Heart right ventricle (tissue), 16 donors: ENCODE results near the gene ALKBH1. TPM values are rescaled to one million over a fixed set of nuclear protein-coding genes. Genes with fewer than 3 reads are reported as not detected.

Source experiments
- ATAC-seq, 8 donors: fragments of 200-7000 bp; cut with Tn5 transposase; one replicate each; pipeline ENCODE4 v1.9.1; 2020; ENCODE audit warnings: mild to moderate bottlenecking in 8 of 8, moderate library complexity in 8 of 8, moderate number of reproducible peaks in 1 of 8
- DNase-seq, 2 donors: peaks; one replicate each; pipeline ENCODE4 v3.0.0-alpha.2; 2020
- H3K27ac ChIP-seq, 10 donors: fragments of 200-600 bp; sonication (generic) in 2 of 10; one replicate each; pipeline versions ENCODE4 v1.5.0 to v1.8.0; 2020 to 2022; ENCODE audit warnings: mild to moderate bottlenecking in 3 of 10
- H3K27me3 ChIP-seq, 7 donors: fragments of 200-600 bp; one replicate each; pipeline ENCODE4 v1.8.0; 2021 to 2022; ENCODE audit warnings: mild to moderate bottlenecking in 2 of 7
- H3K36me3 ChIP-seq, 9 donors: fragments of 200-600 bp; sonication (generic) in 1 of 9; one replicate each; pipeline versions ENCODE4 v1.5.0 to v1.8.0; 2020 to 2022; ENCODE audit warnings: mild to moderate bottlenecking in 2 of 9
- H3K4me1 ChIP-seq, 9 donors: fragments of 200-600 bp; sonication (generic) in 1 of 9; one replicate each; pipeline versions ENCODE4 v1.5.0 to v1.8.0; 2020 to 2022; ENCODE audit warnings: mild to moderate bottlenecking in 4 of 9
- H3K4me3 ChIP-seq, 10 donors: fragments of 200-600 bp; sonication (generic) in 2 of 10; one replicate each; pipeline versions ENCODE4 v1.5.0 to v1.8.0; 2020 to 2022; ENCODE audit warnings: mild to moderate bottlenecking in 7 of 10, moderate library complexity in 2 of 10
- H3K9me3 ChIP-seq, 11 donors: fragments of 200-600 bp in 10 of 11; sonication (generic) in 2 of 11; one replicate each; pipeline versions ENCODE4 v1.5.0 to v1.8.0; 2013 to 2022; ENCODE audit warnings: mild to moderate bottlenecking in 2 of 11, control low read depth in 1 of 11, moderate library complexity in 1 of 11
- CTCF ChIP-seq, 9 donors: fragments of 200-600 bp; sonication (generic) in 2 of 9; IDR thresholded peaks; one replicate each; pipeline versions ENCODE4 v1.5.0 to v1.8.0; 2021 to 2022; ENCODE audit warnings: antibody characterized with exemption in 9 of 9, mild to moderate bottlenecking in 5 of 9, moderate library complexity in 1 of 9
- WGBS, 2 donors: extraction: QIAGEN DNeasy Blood & Tissue Kit; methylation state at CpG; one replicate each; pipeline ENCODE4 v1.1.7; 2013; ENCODE audit warnings: inconsistent platforms in 1 of 2; 5-methylcytosine and 5-hydroxymethylcytosine counted together
- intact Hi-C, 10 donors: fragments of 100-400 bp; cut with DNase I; formaldehyde crosslinking; loops; one replicate each; pipeline versions ENCODE4 v1.11.1 to v1.14.2; 2022
- polyA plus RNA-seq, 2 donors: library from polyadenylated mRNA; stranded (reverse); fragments of 200-250 nt; gene quantifications; one replicate each; pipeline ENCODE4 v1.2.3, GENCODE V29; 2013
- total RNA-seq, 10 donors: library from RNA; stranded (reverse); fragmentation: NEBNext Ultra II Directional in 3 of 10; extraction: Animal tissue kit (Norgen Biotek cat#: 25700) in 3 of 10; gene quantifications; one replicate each; pipeline versions ENCODE4 v1.2.1 to v1.2.4, GENCODE V29; 2021 to 2023
- donor health status: Arrhythmogenic right ventricular cardiomyopathy.
- donor health status: ischemic (EF 13 %, LVEDD 7.1; RV severe dilation, severe dysfunction).
- donor health status: healthy with polysubstance abuse.
- donor health status: DM: no; HTN: yes; CAD: no.
- donor health status: DM: no; HTN: no; CAD: no.
- donor health status: ischemic (EF 25% LVEDD 6.9; RV normal size, moderate dysfunction).
- donor health status: ischemic (EF 25% LVEDD 5.7; RV mildly dilated, moderate dysfunction).
- donor health status: healthy.
- donor health status: DM: yes; HTN: yes; CAD: no.
- donor health status: Ischemic cardiomyopathy.
- donor health status: ischemic (EF 35%, LVEDD 5.7; RV mildly dilated, moderate dysfunction).
- donor health status: nonischemic (EF 11% LVEDD 7.7; RV severe dilation, severe dysfunction).
- donor health status: DM: yes; HTN: yes; CAD: no.
- donor health status: PGD.
- donor health status: ischemic (EF 29% LVEDD 5.4; RV normal size, mild dysfunction).
- donor health status: nonischemic (EF 23%, LVEDD 6.1; RV moderate dilation, normal function).

Gene ALKBH1
- total and polyA plus RNA-seq, 12 donors = 3.9 to 12.9 (median 11.3) TPM

GRCh38 chr14:77630111-77630510 lies 77.7 kb downstream of the ALKBH1 start:
- Histone ChIP-seq H3K4me1 (no peaks in the 10 kb centered on the region), H3K9me3 (peaks cover 0 to 13% (median 0%) of the 10 kb centered on the region in 11 donors)

GRCh38 chr14:77625360-77625759 lies 82.5 kb downstream of the ALKBH1 start:
- 71 to 77% methylated on average over 3 of the region's 3 CpGs for WGBS, 2 donors
- H3K27ac ChIP-seq = no peak overlapping the region
- peaks cover 0 to 13% (median 0%) of the 10 kb centered on the region in 11 donors for H3K9me3 ChIP-seq
- H3K4me3 ChIP-seq = no peak overlapping the region
- no peak for TF ChIP-seq CTCF (IDR thresholded peaks at IDR 0.05)
- intact Hi-C loops = no loop called here
- peaks cover 0 to 3% (median 0%) of the 10 kb centered on the region in 7 donors for H3K27me3 ChIP-seq
- no peaks in the 10 kb centered on the region for H3K36me3 ChIP-seq
- H3K4me1 ChIP-seq = no peaks in the 10 kb centered on the region
- DNase-seq (no peak), ATAC-seq (no peak)

More at GRCh38 chr14:77630111-77630510, 77.7 kb downstream of the ALKBH1 start:
- DNase-seq (no peak), ATAC-seq (no peak)
- H3K27me3 ChIP-seq = peaks cover 0 to 3% (median 0%) of the 10 kb centered on the region in 7 donors
- H3K36me3 ChIP-seq = no peaks in the 10 kb centered on the region
- no peak overlapping the region for H3K27ac ChIP-seq
- 64 to 92% methylated on average over 2 of the region's 2 CpGs for WGBS, 2 donors
- intact Hi-C loops = no loop called here
- no peak for TF ChIP-seq CTCF (IDR thresholded peaks at IDR 0.05)
- no peak overlapping the region for H3K4me3 ChIP-seq

- Histone ChIP-seq H3K4me3 (no peak overlapping the region), H3K4me1 (peaks cover 0 to 4% (median 0%) of the 10 kb centered on the region in 9 donors), H3K27ac (no peak overlapping the region), H3K9me3 (peaks cover 0 to under 1% (median 0%) of the 10 kb centered on the region in 11 donors), H3K36me3 (no peaks in the 10 kb centered on the region), H3K27me3 (peaks cover 0 to 1% (median 0%) of the 10 kb centered on the region in 7 donors)
- TF ChIP-seq CTCF (IDR thresholded peaks at IDR 0.05) = no peak
- DNase-seq (peak in 1 of 2 donors; percentile 18), ATAC-seq (peak in 7 of 8 donors; percentile 33 to 68 (median 58))
- 77 to 78% methylated on average over 1 of the region's 1 CpG for WGBS, 2 donors
- intact Hi-C loops = no loop called here
Measured at GRCh38 chr14:77623201-77623600, 84.6 kb downstream of the ALKBH1 start.

Other genes starting within 250 kb of the ALKBH1 start
- 100 to 1,000 TPM; 107 to 193 (median 166) TPM for gene AHSA1, start 249.9 kb downstream of the ALKBH1 start, total RNA-seq
- 100 to 1,000 TPM in 1 of 2 donors, 10 to 100 TPM in 1; 88.2 to 247 TPM for gene AHSA1, start 249.9 kb downstream of the ALKBH1 start, polyA plus RNA-seq
- gene ISM2, start 209.2 kb downstream of the ALKBH1 start, total RNA-seq = not detected
- not detected for gene ISM2, start 209.2 kb downstream of the ALKBH1 start, polyA plus RNA-seq
- 10 to 100 TPM in 8 of 10 donors, 1 to 10 TPM in 2; 8.3 to 23.5 (median 13.3) TPM for gene SPTLC2, start 91.4 kb downstream of the ALKBH1 start, total RNA-seq
- gene SPTLC2, start 91.4 kb downstream of the ALKBH1 start, polyA plus RNA-seq = 1 to 10 TPM; 4.7 to 6.5 TPM
- gene SLIRP, start 80 bp upstream of the ALKBH1 start, total RNA-seq = 100 to 1,000 TPM; 132 to 231 (median 157) TPM
- 1,000 to 10,000 TPM in 1 of 2 donors, 100 to 1,000 TPM in 1; 414 to 1,352 TPM for gene SLIRP, start 80 bp upstream of the ALKBH1 start, polyA plus RNA-seq
- gene SNW1, start 53.1 kb upstream of the ALKBH1 start, total RNA-seq = 10 to 100 TPM; 46.8 to 69.1 (median 56.2) TPM
- gene SNW1, start 53.1 kb upstream of the ALKBH1 start, polyA plus RNA-seq = 10 to 100 TPM; 23.3 to 39.9 TPM
- 1 to 10 TPM; 6.2 to 9.9 (median 7.3) TPM for gene ADCK1, start 92.1 kb upstream of the ALKBH1 start, total RNA-seq
- gene ADCK1, start 92.1 kb upstream of the ALKBH1 start, polyA plus RNA-seq = 10 to 100 TPM in 1 of 2 donors, 1 to 10 TPM in 1; 7.1 to 33.9 TPM